Stimulated activated CD4-positive, alpha-beta T cell treated with anti-CD3 and anti-CD28 coated beads, Interleukin-12 subunit alpha, Interleukin-12 subunit beta, amount 100 ng/mL, for 4 hours (primary cell): Measurements from ENCODE around the gene MCF2L2.
"Not testable (repeated sequence)": the region's sequence is repeated elsewhere in the genome, so short reads cannot be mapped to it uniquely, and the experiment has no call there.

ENCODE experiments used
- DNase-seq: peaks from one replicate; pipeline ENCODE4 v3.0.0-alpha.2; 2020

The MCF2L2 gene

GRCh38 chr3:183392186-183393034 lies 36.0 kb downstream of the MCF2L2 start:
- no peak for DNase-seq

- no peak for DNase-seq
Measured at GRCh38 chr3:183391460-183391859, 37.0 kb downstream of the MCF2L2 start.

DNA sequence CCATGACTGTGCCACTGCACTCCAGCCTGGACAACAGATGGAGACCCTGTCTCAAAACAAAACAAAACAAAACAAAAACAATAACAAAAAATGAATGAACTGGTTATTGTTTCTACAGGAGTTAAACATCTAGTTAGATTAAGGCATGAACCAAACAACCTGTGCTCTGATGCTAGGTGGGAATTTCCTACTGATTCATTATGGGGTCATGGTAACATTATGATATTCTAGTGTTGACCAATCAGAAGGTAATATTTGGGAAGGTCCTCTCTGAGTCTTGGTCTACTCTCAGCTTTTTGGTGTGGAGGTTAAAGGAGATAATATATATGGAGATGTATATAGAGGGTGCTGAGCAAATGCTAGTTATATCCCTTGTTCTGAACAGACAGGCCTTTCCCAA lies 37.6 kb downstream of the MCF2L2 start:
- DNase-seq, result no peak

DNA sequence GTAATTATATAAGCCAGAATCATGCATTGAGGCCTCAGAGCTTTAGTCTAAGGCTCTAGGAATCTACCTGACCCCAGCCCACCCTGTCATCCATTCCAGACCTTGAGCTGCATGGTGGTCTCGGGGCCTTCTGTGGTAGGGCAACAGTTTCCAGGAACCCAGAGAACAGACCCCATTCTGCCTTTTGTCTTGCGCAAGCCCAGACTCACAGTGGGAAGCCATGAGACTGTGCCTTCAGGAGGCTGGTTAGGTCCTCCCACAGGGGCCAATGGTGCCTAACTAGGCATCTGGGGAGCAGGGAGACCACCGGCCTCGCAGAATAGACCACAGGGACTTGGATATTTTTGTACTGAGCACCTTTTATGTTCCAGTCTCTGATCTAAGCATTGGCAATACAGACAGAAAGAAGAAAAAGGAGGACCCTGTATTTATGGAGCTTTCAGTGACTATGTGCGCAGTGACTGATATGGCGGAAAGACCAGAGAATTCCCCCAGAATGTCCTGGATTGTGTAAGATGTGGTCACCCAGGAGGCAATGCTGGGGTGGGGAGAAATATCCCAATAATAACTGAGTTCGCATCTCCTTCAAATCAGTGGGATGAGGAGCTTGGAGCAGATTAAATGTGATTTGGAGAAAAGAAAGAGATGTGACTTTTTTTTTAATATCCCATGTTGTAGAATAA lies 40.1 kb downstream of the MCF2L2 start:
- no peak for DNase-seq

DNA sequence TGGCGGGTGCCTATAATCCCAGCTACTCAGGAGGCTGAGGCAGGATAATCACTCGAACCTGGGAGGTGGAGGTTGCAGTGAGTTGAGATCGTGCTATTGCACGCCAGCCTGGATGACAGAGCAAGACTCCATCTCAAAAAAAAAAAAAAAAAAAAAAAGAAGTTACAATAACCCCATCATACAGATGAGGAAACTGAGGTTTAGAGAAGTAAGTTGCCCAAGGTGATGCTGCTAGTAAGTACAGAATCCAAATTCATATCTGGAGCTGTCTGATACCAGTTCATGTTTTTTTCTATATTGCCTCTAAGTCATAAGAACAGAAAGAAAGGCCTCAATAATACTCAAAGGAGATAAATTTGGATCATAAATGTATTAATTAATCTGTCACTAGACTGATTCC lies 40.6 kb downstream of the MCF2L2 start:
- DNase-seq, result no peak

GRCh38 chr3:183386651-183387050 lies 41.8 kb downstream of the MCF2L2 start:
- DNase-seq, result no peak

DNA sequence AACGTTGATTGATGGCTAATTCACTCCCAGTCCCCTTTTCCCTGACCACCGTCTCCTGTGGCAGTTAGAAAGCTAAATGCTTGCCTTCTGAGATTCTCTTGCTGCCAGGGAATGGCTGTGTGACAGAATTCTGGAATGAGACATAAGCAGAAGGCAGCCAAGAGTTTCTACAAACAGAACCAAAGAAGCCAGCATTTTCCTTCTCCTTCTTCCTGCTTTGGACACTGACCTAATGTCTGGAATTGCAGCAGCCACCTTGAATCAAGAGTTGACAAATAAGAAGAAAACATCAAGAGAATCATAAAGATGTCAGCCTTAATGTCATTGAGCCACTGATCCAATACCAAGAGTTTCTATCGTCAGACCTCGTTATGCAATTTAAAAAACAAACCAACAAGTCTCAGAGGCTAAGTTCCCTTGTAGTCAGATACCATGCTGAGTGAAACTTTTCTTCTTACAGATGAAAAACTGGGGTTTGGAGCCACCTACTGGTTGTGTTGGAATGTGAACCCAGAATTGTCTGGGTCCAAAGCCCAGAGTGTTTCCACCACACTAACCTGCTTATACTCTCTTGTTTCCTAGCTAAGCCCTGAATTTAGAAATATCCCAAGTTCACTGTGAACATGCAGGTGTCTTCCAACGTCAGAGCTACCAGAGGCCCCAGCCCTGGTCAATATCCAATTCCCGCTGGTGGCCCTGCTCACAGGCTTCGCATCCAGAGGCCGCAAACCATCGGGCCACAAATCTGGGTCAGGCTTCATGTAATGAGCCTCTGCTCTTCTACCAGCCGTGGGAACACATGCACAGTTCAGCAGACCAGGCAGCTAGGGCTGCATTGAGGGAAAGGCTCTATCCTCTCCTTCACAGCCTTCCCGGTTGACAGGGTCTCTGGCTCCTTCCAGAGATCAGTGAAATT lies 42.5 kb downstream of the MCF2L2 start:
- DNase-seq, result peak; percentile 42

DNA sequence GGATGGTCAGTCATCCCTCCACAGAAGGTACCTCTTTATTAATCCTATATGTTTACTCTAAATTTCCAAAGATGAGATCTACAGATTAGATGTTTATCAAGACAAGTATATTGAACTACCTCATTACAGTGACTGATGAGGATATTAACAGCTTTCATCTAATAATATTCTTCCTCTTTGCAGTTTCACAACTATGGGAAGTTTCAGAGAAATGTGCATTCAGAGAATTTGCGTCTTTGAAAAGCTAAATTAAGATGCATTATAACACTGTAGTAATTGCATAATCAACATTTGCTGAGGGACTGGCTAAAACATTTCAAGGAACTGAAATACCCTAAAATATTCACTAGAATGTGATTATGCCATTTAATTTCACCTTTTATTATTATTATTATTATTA lies 46.7 kb downstream of the MCF2L2 start:
- DNase-seq, result no peak

- DNase-seq, result no peak
Measured at GRCh38 chr3:183381179-183381578, 47.2 kb downstream of the MCF2L2 start.

- no peak for DNase-seq
Measured at GRCh38 chr3:183378951-183379350, 49.5 kb downstream of the MCF2L2 start.

GRCh38 chr3:183378545-183378944 lies 49.9 kb downstream of the MCF2L2 start:
- DNase-seq, result no peak

GRCh38 chr3:183378008-183378407 lies 50.4 kb downstream of the MCF2L2 start:
- no peak for DNase-seq

GRCh38 chr3:183377307-183377959 lies 51.0 kb downstream of the MCF2L2 start:
- DNase-seq, result no peak

GRCh38 chr3:183375787-183376186 lies 52.6 kb downstream of the MCF2L2 start:
- DNase-seq, result no peak

DNA sequence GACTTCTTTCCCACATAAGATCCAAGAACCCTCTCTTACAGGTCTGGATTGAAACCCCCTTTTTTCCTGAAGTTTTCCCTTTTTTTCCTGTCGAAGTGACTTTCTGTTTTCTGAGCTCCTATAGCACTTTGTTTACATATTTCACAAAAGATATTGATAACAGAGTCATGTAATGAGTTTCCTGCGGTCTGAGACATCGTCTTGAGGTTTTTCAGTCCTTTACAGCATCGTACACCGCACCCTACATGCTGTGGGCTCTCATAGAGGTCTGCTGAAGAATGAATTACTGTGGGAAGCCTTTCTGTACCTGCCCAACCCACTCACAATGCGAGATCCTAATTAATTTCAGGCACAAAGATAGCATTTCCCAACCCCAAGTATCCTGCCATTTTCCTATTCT lies 53.1 kb downstream of the MCF2L2 start:
- no peak for DNase-seq

DNA sequence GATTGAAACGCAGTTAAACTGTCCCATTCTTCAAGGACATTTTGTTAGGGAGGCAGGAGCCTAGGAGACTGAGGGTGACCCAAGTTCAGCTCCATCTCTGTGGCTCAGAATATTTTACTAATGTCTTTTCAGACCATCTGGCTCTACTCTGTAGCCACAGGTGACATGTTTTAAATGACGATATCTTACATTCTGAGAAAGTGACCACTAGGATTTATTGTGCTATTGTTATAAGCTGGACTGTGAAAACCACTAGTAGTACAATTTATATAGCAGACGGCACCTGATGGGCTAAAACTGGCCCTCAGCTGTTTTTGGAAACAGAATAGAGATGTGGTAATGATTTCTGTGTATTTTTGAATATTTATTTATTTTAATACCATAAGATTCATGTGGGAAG lies 55.5 kb downstream of the MCF2L2 start:
- DNase-seq, result no peak

- not testable (repeated sequence) for DNase-seq
Measured at GRCh38 chr3:183371600-183371968, 56.8 kb downstream of the MCF2L2 start.

GRCh38 chr3:183370391-183370790 lies 58.0 kb downstream of the MCF2L2 start:
- DNase-seq, result no peak

DNA sequence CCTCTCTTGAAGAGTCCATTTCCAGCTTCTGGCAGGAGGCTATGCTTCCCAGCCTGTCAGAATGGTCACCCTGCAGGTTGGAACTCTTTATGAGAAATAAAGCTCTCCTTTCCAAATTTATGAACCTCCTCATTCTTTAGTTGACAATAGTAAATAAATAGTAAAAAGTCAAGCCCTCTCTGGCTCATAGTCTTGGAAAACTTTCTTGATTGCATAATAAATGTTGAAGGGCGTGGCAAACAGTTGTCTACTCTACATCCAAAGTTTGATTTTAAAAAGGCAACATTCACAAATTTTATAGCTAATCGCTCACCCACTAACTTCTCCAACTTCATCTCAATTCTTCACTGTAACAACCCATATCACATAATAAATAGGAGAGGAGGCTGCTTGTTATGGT lies 58.8 kb downstream of the MCF2L2 start:
- DNase-seq, result no peak

DNA sequence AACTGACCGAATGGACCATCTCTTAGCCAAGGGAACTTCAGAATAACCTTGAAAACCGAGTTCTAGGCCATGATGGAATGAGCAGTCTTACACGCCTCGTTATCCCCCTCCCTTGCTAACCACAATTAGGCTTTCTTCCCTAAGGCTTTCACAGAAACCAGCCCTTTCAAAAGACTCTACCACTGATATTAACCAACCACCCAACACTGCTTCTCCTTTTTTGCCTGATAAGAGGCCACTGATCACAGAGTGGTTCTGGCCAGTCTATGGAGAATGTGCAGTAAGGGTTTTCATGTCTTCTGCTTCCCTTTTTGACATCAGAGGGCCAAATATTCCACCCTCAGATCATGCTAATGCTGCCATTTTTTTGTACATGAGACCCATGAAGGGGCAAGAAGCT lies 59.3 kb downstream of the MCF2L2 start:
- no peak for DNase-seq

- DNase-seq, result no peak
Measured at GRCh38 chr3:183360971-183361624, 67.3 kb downstream of the MCF2L2 start.

- DNase-seq, result no peak
Measured at GRCh38 chr3:183359036-183359435, 69.4 kb downstream of the MCF2L2 start.
